Activated CD8-positive, alpha-beta T cell treated with anti-CD3 and anti-CD28 coated beads for 36 hours (primary cell): ENCODE measurements around the gene THRA. TPM values are rescaled to one million over a fixed set of nuclear protein-coding genes. Genes with fewer than 3 reads are reported as not detected.

Experiments
- ATAC-seq: fragments of 200-7000 bp; cut with Tn5 transposase; one replicate; pipeline ENCODE4 v1.10.0; 2021; ENCODE audit warnings: mild to moderate bottlenecking, moderate library complexity
- CTCF ChIA-PET: fragments of 350-600 bp; sonication (Branson Sonifier 250); formaldehyde crosslinking; loops from one replicate; lab custom pipeline; 2021; ENCODE audit warnings: antibody characterized with exemption; lab: Charles Lee
- POLR2A ChIA-PET: fragments of 350-600 bp; sonication (Branson Sonifier 250); formaldehyde crosslinking; loops from one replicate; lab custom pipeline; 2021; ENCODE audit warnings: antibody characterized with exemption; lab: Charles Lee
- DNase-seq: peaks from one replicate; pipeline ENCODE4 v3.0.0-alpha.2; 2020
- H3K27ac Mint-ChIP-seq: one replicate; pipeline ENCODE4 v1.8.0; 2021; ENCODE audit warnings: mild to moderate bottlenecking, mixed read lengths
- H3K27me3 Mint-ChIP-seq: one replicate; pipeline ENCODE4 v1.8.0; 2021; ENCODE audit warnings: mixed read lengths
- H3K36me3 Mint-ChIP-seq: one replicate; pipeline ENCODE4 v1.8.0; 2021; ENCODE audit warnings: low read depth, mixed read lengths
- H3K4me1 Mint-ChIP-seq: one replicate; pipeline ENCODE4 v1.8.0; 2021; ENCODE audit warnings: low read depth, mixed read lengths
- H3K4me3 Mint-ChIP-seq: one replicate; pipeline ENCODE4 v1.8.0; 2021; ENCODE audit warnings: mild to moderate bottlenecking, moderate library complexity, mixed read lengths
- H3K9me3 Mint-ChIP-seq: one replicate; pipeline ENCODE4 v1.8.0; 2021; ENCODE audit warnings: mixed read lengths
- CTCF ChIP-seq: fragments of 200-600 bp; IDR thresholded peaks from one replicate; pipeline ENCODE4 v1.8.0; 2022; ENCODE audit warnings: antibody characterized with exemption, mild to moderate bottlenecking
- intact Hi-C: fragments of 100-400 bp; cut with micrococcal nuclease; formaldehyde crosslinking; loops from one replicate; pipeline ENCODE4 v1.10.0; 2022
- total RNA-seq, 2 experiments: library from RNA; stranded (reverse); gene quantifications; one replicate each; pipeline ENCODE4 v1.2.3, GENCODE V29; 2021

THRA gene
- total RNA-seq, 2 experiments from 2014 or later = 11.1 to 13.8 TPM

GRCh38 chr17:40027614-40028012 lies 35.2 kb upstream of the THRA start:
- peaks cover 16% of the 10 kb centered on the region for H3K4me1 Mint-ChIP-seq
- no peak overlapping the region for H3K27ac Mint-ChIP-seq
- intact Hi-C loops = no loop called here
- TF ChIP-seq CTCF = no peak
- H3K27me3 Mint-ChIP-seq = no peaks in the 10 kb centered on the region
- no peak for ATAC-seq
- CTCF ChIA-PET = interaction anchor here (0.6 to 4.9 kb wide), 40 partner anchors 9 to 408 kb away, joined by 3 to 79 read pairs (median 4); partner anchors contain the start of genes CSF3 and MED24
- H3K36me3 Mint-ChIP-seq = peaks cover 46% of the 10 kb centered on the region
- H3K4me3 Mint-ChIP-seq = no peak overlapping the region
- POLR2A ChIA-PET = interaction anchor here (0.6 to 1.6 kb wide), 4 partner anchors 10 to 350 kb away, joined by 3 to 5 read pairs (median 3); no protein-coding TSS in a partner anchor
- no peak for DNase-seq
- H3K9me3 Mint-ChIP-seq = no peaks in the 10 kb centered on the region

- Mint-ChIP-seq H3K9me3 (no peaks in the 10 kb centered on the region), H3K27me3 (no peaks in the 10 kb centered on the region), H3K27ac (no peak overlapping the region), H3K36me3 (peaks cover 49% of the 10 kb centered on the region), H3K4me3 (no peak overlapping the region), H3K4me1 (peaks cover 16% of the 10 kb centered on the region)
- intact Hi-C loops = no loop called here
- DNase-seq = no peak
- ATAC-seq = no peak
- no peak for TF ChIP-seq CTCF
- ChIA-PET CTCF (interaction anchor here (1.4 to 4.9 kb wide), 5 partner anchors 8 to 162 kb away, joined by 3 to 79 read pairs (median 13); partner anchors contain the start of gene CSF3), POLR2A (interaction anchor here (1.0 to 1.6 kb wide), 3 partner anchors 9 to 25 kb away, joined by 3 to 5 read pairs (median 3); no protein-coding TSS in a partner anchor)
Observed at GRCh38 chr17:40028595-40028994, 34.2 kb upstream of the THRA start.

- POLR2A ChIA-PET = no interaction called here
- no peak for ATAC-seq
- Mint-ChIP-seq H3K4me1 (peaks cover 5% of the 10 kb centered on the region), H3K36me3 (peaks cover 31% of the 10 kb centered on the region), H3K4me3 (no peak overlapping the region), H3K9me3 (no peaks in the 10 kb centered on the region), H3K27ac (no peak overlapping the region), H3K27me3 (no peaks in the 10 kb centered on the region)
- no peak for TF ChIP-seq CTCF
- CTCF ChIA-PET = no interaction called here
- intact Hi-C loops = no loop called here
- DNase-seq = no peak
Observed at GRCh38 chr17:40031706-40032105, 31.1 kb upstream of the THRA start.

- H3K4me3 Mint-ChIP-seq = no peak overlapping the region
- no peak for TF ChIP-seq CTCF
- DNase-seq (no peak), ATAC-seq (no peak)
- ChIA-PET CTCF (interaction anchor here (1.1 to 1.3 kb wide), 3 partner anchors 18 to 54 kb away, joined by 3 read pairs; partner anchors contain the start of gene CSF3), POLR2A (no interaction called here)
- no peaks in the 10 kb centered on the region for H3K4me1 Mint-ChIP-seq
- no peaks in the 10 kb centered on the region for H3K9me3 Mint-ChIP-seq
- peaks cover 25% of the 10 kb centered on the region for H3K36me3 Mint-ChIP-seq
- H3K27me3 Mint-ChIP-seq = no peaks in the 10 kb centered on the region
- intact Hi-C loops = no loop called here
- no peak overlapping the region for H3K27ac Mint-ChIP-seq
Observed at GRCh38 chr17:40032322-40033320, 30.1 kb upstream of the THRA start.
